ENCODE measurements around the gene ZBTB38. TPM values are rescaled to one million over a fixed set of nuclear protein-coding genes. Genes with fewer than 3 reads are reported as not detected.

ZBTB38 gene
- total and polyA plus RNA-seq, 2 experiments from 2014 or later, result 112 to 175 TPM

DNA sequence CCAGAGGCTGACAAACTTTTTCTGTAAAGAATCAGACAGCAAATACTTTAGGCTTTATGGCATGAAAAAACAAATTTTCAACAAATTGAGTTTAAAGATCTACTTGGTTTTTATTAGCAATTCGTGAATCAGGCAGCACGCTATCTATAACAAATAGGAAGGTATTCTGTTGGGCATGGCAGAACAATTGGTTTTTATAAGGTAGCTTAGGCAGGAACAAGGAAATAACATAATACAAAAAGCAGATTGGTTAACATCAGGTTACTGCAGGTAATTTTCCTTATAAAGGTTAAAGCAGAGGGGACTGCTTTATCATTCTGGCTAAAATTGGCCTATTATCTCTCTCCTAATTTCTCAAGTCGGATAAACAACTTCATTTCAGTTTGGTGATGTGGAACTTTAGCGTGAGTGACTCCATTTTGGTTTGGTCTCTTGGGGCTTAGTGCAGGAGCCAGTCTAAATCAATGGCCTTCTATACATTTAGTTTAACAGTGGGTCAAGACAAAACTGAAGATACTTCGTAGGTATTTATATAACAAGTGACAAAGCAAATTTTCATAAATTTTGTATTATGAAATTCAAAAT is 26.8 kb downstream of the ZBTB38 start:
- no peak overlapping the region for H3K27ac ChIP-seq
- H3K9me3 ChIP-seq (ENCODE audit: low read depth), result no peaks in the 10 kb centered on the region
- WGBS, 2 experiments (ENCODE audit: low coverage in 1 of 2, low lambda C conversion rate in 2 of 2, missing lambda C conversion rate in 2 of 2), result 96 to 97% methylated on average over 5 of the region's 5 CpGs
- peaks cover 22% of the 10 kb centered on the region for H3K4me1 ChIP-seq (ENCODE audit: insufficient read depth)
- no peak for TF ChIP-seq EZH2phosphoT487 (IDR thresholded peaks at IDR 0.05; ENCODE audit: insufficient read depth, low read depth)
- TF ChIP-seq EZH2 (IDR thresholded peaks at IDR 0.05; ENCODE audit: insufficient read depth, poor library complexity, severe bottlenecking), result no peak
- H3K9me2 ChIP-seq (ENCODE audit: insufficient read depth), result no peaks in the 10 kb centered on the region
- peaks cover 23% of the 10 kb centered on the region for H3K36me3 ChIP-seq (ENCODE audit: low read depth)
- peaks cover 19% of the 10 kb centered on the region for H3F3A ChIP-seq (ENCODE audit: insufficient read depth)
- peaks cover 65% of the 10 kb centered on the region for H3K79me2 ChIP-seq (ENCODE audit: insufficient read depth)
- no peak overlapping the region for H3K4me3 ChIP-seq
- H3K4me2 ChIP-seq (ENCODE audit: unreplicated experiment), result no peak overlapping the region
- H3K27me3 ChIP-seq (replicated peaks; ENCODE audit: insufficient read depth), result no peaks in the 10 kb centered on the region
- no peak overlapping the region for H2AFZ ChIP-seq
- H3K9ac ChIP-seq, result no peak overlapping the region
- in situ Hi-C loops (cut with MboI), result no loop called here
- H4K20me1 ChIP-seq (ENCODE audit: insufficient read depth), result no peaks in the 10 kb centered on the region
- no peak for DNase-seq

DNA sequence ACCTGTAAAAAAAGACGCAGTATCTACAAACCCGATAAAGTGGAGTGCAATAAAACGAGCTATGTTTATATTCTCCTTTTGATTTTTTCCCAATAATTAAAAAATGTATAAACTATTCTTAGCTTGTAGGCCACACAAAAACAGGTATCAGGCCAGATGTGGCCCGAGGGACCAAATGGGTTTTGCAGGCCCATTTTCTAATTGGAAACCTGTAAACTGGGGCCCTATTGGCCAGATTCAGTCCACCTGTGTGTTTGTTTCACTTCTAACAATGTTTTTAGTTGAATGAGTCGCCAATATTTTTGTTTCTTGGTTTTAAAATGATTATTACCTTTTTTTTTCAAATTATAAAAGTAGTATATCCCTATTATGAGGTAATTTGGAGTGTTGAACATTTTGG is 29.7 kb downstream of the ZBTB38 start:
- peaks cover 63% of the 10 kb centered on the region for H3K79me2 ChIP-seq (ENCODE audit: insufficient read depth)
- DNase-seq, result no peak
- peaks cover 34% of the 10 kb centered on the region for H3K4me1 ChIP-seq (ENCODE audit: insufficient read depth)
- no peaks in the 10 kb centered on the region for H3K9me3 ChIP-seq (ENCODE audit: low read depth)
- H3K27me3 ChIP-seq (replicated peaks; ENCODE audit: insufficient read depth), result no peaks in the 10 kb centered on the region
- 97 to 99% methylated on average over 5 of the region's 5 CpGs for WGBS, 2 experiments (ENCODE audit: low coverage in 1 of 2, low lambda C conversion rate in 2 of 2, missing lambda C conversion rate in 2 of 2)
- no peaks in the 10 kb centered on the region for H4K20me1 ChIP-seq (ENCODE audit: insufficient read depth)
- H3F3A ChIP-seq (ENCODE audit: insufficient read depth), result peaks cover 33% of the 10 kb centered on the region
- H3K9ac ChIP-seq, result no peak overlapping the region
- no peak overlapping the region for H2AFZ ChIP-seq
- no peak overlapping the region for H3K4me3 ChIP-seq
- peaks cover 23% of the 10 kb centered on the region for H3K36me3 ChIP-seq (ENCODE audit: low read depth)
- H3K27ac ChIP-seq, result no peak overlapping the region
- no peak overlapping the region for H3K4me2 ChIP-seq (ENCODE audit: unreplicated experiment)
- H3K9me2 ChIP-seq (ENCODE audit: insufficient read depth), result no peaks in the 10 kb centered on the region
- in situ Hi-C loops (cut with MboI), result no loop called here
- no peak for TF ChIP-seq EZH2 (IDR thresholded peaks at IDR 0.05; ENCODE audit: insufficient read depth, poor library complexity, severe bottlenecking)
- TF ChIP-seq EZH2phosphoT487 (IDR thresholded peaks at IDR 0.05; ENCODE audit: insufficient read depth, low read depth), result no peak

DNA sequence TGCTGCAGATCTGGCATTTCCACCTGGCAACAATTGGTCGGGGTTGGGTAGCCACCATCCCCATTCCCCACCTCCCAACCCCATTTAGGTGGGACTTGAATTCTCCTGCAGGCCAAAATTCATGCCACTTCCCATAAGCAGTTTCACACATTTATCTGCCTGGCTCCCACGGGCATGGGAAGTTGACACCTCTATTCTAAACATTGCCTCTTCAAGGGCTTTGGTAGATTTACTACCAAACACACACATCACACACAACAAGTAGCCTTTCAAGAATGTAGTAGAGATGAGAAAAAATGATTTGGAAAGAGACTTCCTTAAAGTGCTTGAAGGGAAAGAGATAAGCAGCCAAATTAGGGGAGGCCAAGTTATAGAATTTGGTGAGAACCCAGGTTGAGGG is 30.9 kb downstream of the ZBTB38 start:
- Histone ChIP-seq H3F3A (ENCODE audit: insufficient read depth) (peaks cover 45% of the 10 kb centered on the region), H3K27me3 (replicated peaks; ENCODE audit: insufficient read depth) (no peaks in the 10 kb centered on the region), H3K9me2 (ENCODE audit: insufficient read depth) (no peaks in the 10 kb centered on the region), H3K79me2 (ENCODE audit: insufficient read depth) (peaks cover 64% of the 10 kb centered on the region), H3K4me2 (ENCODE audit: unreplicated experiment) (no peak overlapping the region), H2AFZ (no peak overlapping the region), H3K9me3 (ENCODE audit: low read depth) (no peaks in the 10 kb centered on the region), H3K36me3 (ENCODE audit: low read depth) (peaks cover 24% of the 10 kb centered on the region), H3K27ac (peak overlapping the region; percentile 92), H3K9ac (0 out of 2 replicates have a peak overlapping the region, but pooled peaks have one; percentile 7), H3K4me3 (no peak overlapping the region), H3K4me1 (ENCODE audit: insufficient read depth) (peaks cover 39% of the 10 kb centered on the region), H4K20me1 (ENCODE audit: insufficient read depth) (no peaks in the 10 kb centered on the region)
- DNase-seq, result no peak
- TF ChIP-seq EZH2phosphoT487 (IDR thresholded peaks at IDR 0.05; ENCODE audit: insufficient read depth, low read depth) (no peak), EZH2 (IDR thresholded peaks at IDR 0.05; ENCODE audit: insufficient read depth, poor library complexity, severe bottlenecking) (no peak)
- 70 to 82% methylated on average over 2 of the region's 2 CpGs for WGBS, 2 experiments (ENCODE audit: low coverage in 1 of 2, low lambda C conversion rate in 2 of 2, missing lambda C conversion rate in 2 of 2)
- in situ Hi-C loops (cut with MboI), result no loop called here

DNA sequence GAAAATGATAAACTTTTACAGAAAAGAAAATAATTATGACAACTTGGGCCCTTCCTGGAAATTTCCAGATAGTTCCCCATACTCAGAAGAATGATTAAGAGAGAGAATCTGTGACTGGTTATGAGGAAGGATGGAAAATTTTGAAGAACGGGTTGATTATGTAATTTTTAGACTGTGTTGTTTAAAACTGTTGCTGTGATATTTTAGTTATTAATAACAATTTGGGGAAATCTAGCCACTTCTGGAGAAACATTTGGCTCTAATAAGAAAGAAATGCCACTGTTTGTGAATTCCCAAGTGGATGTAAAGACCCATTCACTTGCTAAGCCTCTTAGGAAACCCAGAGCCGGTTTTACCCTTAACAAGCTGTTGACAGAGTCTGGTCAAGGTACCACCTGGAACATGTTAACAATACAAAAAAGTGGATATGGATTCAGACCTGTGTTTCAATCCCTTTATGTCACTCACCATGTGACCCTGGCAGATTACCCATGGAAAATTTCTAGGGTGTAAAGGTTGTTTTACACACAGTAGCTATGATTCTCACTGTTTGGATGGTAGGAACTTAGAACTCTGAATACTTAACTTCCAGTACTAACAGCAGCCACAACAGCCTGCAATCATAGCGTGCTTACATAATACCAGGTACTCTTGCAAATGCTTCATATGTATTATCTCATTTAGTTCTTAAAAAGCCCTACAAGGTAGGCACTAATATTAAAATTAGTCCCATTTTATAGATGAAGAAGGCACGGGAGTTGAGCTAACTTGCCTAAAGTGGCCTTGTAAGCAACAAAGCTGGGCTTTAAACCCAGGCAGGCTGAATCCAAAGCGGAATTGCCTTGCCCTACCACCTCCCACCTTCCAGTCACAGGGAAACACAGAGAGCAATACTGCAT is 32.0 kb downstream of the ZBTB38 start:
- Histone ChIP-seq H3K36me3 (ENCODE audit: low read depth) (peaks cover 32% of the 10 kb centered on the region), H3K9ac (peak overlapping the region; percentile 93), H3K9me3 (ENCODE audit: low read depth) (no peaks in the 10 kb centered on the region), H4K20me1 (ENCODE audit: insufficient read depth) (no peaks in the 10 kb centered on the region), H3K4me1 (ENCODE audit: insufficient read depth) (peaks cover 50% of the 10 kb centered on the region), H3K27ac (peak overlapping the region; percentile 92), H3F3A (ENCODE audit: insufficient read depth) (peaks cover 56% of the 10 kb centered on the region), H3K4me2 (ENCODE audit: unreplicated experiment) (peak overlapping the region; percentile 1), H3K4me3 (no peak overlapping the region), H2AFZ (no peak overlapping the region), H3K9me2 (ENCODE audit: insufficient read depth) (no peaks in the 10 kb centered on the region), H3K27me3 (replicated peaks; ENCODE audit: insufficient read depth) (no peaks in the 10 kb centered on the region), H3K79me2 (ENCODE audit: insufficient read depth) (peaks cover 62% of the 10 kb centered on the region)
- TF ChIP-seq EZH2 (IDR thresholded peaks at IDR 0.05; ENCODE audit: insufficient read depth, poor library complexity, severe bottlenecking) (no peak), EZH2phosphoT487 (IDR thresholded peaks at IDR 0.05; ENCODE audit: insufficient read depth, low read depth) (no peak)
- DNase-seq, result peak; percentile 57
- in situ Hi-C loops (cut with MboI), result no loop called here
- WGBS, 2 experiments (ENCODE audit: low coverage in 1 of 2, low lambda C conversion rate in 2 of 2, missing lambda C conversion rate in 2 of 2), result 59 to 60% methylated on average over 5 of the region's 5 CpGs

Measured in GM23248 (cell line).